Measurements from ENCODE around the gene POSTN.

POSTN gene

DNA sequence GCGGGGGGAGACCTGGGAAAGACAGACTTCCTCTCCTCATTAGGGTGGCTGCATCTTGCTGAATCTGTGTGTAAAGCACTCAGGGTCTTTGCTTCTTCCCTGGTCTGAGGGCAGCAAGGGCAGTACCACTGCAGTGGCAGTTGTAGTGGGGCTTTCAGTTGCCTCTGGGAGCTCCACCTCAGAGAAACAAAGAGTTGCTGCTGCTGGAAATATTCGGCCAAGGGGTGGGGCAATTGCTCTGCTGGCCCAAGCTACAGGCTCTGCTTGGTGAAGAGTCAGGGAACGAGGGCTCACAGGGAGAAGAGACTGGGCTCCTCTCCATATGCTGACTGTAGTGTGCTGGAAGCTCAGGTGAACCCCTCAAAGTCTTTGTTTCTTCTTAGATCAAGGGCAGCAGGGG, 52.5 kb downstream of the POSTN start:
- no peak for DNase-seq (ENCODE audit: low spot score)
- in situ Hi-C loops (cut with MboI; ENCODE audit: low pct_unique_long_range_greater_than_20kb, low sequenced_read_pairs, unreplicated experiment): no loop called here
- TF ChIP-seq, protein P1, sequence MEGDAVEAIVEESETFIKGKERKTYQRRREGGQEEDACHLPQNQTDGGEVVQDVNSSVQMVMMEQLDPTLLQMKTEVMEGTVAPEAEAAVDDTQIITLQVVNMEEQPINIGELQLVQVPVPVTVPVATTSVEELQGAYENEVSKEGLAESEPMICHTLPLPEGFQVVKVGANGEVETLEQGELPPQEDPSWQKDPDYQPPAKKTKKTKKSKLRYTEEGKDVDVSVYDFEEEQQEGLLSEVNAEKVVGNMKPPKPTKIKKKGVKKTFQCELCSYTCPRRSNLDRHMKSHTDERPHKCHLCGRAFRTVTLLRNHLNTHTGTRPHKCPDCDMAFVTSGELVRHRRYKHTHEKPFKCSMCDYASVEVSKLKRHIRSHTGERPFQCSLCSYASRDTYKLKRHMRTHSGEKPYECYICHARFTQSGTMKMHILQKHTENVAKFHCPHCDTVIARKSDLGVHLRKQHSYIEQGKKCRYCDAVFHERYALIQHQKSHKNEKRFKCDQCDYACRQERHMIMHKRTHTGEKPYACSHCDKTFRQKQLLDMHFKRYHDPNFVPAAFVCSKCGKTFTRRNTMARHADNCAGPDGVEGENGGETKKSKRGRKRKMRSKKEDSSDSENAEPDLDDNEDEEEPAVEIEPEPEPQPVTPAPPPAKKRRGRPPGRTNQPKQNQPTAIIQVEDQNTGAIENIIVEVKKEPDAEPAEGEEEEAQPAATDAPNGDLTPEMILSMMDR (IDR thresholded peaks at IDR 0.05; ENCODE audit: extremely low read depth, insufficient read depth, missing control alignments): no peak

DNA sequence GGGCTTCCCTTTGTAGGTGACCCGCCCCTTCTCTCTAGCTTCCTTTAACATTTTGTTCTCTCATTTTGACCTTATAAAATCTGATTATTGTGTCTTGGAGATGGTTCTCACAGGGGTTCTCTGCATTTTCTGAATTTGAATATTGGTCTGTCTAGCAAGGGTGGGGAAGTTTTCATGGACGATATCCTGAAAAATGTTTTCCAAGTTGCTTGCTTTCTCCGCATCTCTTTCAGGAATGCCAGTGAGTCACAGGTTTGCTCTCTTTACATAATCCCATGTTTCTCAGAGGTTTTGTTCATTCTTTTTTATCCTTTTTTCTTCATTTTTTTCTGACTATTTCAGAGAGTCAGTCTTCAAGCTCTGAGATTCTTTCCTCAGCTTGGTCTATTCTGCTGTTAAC, 53.6 kb downstream of the POSTN start:
- in situ Hi-C loops (cut with MboI; ENCODE audit: low pct_unique_long_range_greater_than_20kb, low sequenced_read_pairs, unreplicated experiment): no loop called here
- TF ChIP-seq, protein P1 (IDR thresholded peaks at IDR 0.05; ENCODE audit: extremely low read depth, insufficient read depth, missing control alignments): no peak
- no peak for DNase-seq (ENCODE audit: low spot score)

DNA sequence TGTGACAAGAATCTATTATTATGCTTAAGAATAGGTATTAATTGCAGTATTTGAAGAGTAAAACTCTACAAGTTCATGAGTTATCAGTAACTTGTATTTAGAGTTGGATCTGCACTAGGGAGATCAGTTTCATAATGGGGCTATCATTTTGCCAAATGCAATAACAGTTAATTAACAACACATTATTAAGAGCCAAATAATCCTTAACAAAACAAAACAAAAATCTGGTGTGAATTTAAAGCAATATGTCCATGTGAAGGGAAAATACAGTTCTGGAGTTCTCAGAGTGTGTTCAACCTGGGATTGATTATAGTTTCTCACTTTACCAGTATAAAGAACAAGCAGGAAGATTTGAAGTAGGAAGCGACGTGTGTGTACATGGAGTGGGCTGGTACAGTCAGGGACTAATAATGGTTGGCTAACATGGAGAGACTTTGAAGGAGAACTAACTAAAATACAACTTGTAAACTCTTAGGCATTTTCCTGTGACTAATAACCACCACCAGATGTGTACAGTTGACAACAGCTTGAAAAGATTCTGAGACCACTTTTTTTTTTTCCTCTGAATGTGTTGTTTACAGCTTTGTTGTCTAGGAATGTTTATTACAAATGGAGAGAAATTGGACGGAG, 58.5 kb downstream of the POSTN start:
- TF ChIP-seq, protein P1 (IDR thresholded peaks at IDR 0.05; ENCODE audit: extremely low read depth, insufficient read depth, missing control alignments): no peak
- in situ Hi-C loops (cut with MboI; ENCODE audit: low pct_unique_long_range_greater_than_20kb, low sequenced_read_pairs, unreplicated experiment): no loop called here
- DNase-seq (ENCODE audit: low spot score): no peak

DNA sequence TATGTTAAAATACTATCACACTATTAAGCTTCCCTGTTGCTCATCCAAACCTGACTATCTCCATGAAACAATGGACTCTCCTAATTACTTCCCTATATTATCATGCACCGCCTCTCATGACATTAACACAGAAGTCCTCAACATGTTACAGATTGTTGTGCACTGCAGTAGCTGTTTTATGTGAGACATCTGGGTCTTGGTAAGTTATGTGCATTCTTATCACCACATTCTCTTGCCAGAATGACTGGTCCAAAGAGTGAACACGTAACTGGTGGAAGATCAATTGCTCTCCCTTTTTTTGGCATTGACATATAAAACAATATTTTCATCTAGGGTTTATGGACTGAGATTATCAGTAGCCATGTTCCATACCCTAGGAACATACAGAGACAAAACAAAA, 59.4 kb downstream of the POSTN start:
- TF ChIP-seq, protein P1 (IDR thresholded peaks at IDR 0.05; ENCODE audit: extremely low read depth, insufficient read depth, missing control alignments): no peak
- in situ Hi-C loops (cut with MboI; ENCODE audit: low pct_unique_long_range_greater_than_20kb, low sequenced_read_pairs, unreplicated experiment): no loop called here

DNA sequence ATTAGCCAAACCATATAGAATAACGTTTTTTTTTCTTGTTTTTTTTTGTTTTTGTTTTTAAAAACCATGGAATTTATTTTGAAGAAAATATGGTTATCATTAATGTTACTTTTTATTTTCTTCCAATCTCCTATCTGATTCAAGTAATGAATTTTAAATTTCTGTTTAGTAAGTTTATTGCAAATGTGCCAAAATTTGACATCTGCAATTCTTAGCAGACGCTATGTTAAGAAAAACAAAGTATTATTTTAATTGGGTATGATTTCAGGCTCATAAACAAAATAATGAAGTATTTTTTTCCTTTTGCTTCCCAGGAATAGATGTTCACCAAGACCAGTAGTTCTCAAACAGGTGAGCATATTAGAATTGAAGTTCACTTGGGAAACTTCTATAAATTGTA, 63.1 kb downstream of the POSTN start:
- no peak for DNase-seq (ENCODE audit: low spot score)
- TF ChIP-seq, protein P1 (IDR thresholded peaks at IDR 0.05; ENCODE audit: extremely low read depth, insufficient read depth, missing control alignments): no peak
- in situ Hi-C loops (cut with MboI; ENCODE audit: low pct_unique_long_range_greater_than_20kb, low sequenced_read_pairs, unreplicated experiment): no loop called here

More for the DNA sequence above, 59.4 kb downstream of the POSTN start:
- DNase-seq (ENCODE audit: low spot score): no peak

DNA sequence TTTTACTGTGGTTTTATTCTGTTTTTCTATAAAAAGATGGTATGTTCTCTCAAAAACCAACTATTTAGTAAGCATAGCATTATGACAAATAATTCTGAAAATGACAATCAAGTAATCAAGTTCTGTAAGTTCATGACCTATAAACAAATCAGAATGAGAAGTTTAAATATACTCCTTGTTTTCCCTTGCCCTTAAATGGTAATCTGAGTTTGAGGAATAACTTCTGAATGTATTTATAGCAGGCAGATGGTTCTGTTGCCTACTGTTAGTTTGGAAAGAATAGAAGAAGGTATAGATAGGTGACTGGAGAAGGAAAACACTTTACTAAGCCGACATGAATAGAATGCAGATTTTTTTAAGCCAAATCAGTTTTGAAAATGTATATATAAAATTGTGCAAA, 63.9 kb downstream of the POSTN start:
- TF ChIP-seq, protein P1 (IDR thresholded peaks at IDR 0.05; ENCODE audit: extremely low read depth, insufficient read depth, missing control alignments): no peak
- DNase-seq (ENCODE audit: low spot score): no peak
- in situ Hi-C loops (cut with MboI; ENCODE audit: low pct_unique_long_range_greater_than_20kb, low sequenced_read_pairs, unreplicated experiment): no loop called here

Data from GM13977 (cell line).